GM18505 (cell line): ENCODE data around the gene GKAP1.
"Not testable (repeated sequence)": the region's sequence is repeated elsewhere in the genome, so short reads cannot be mapped to it uniquely, and the experiment has no call there.

Experiments
- ATAC-seq: cut with Tn5 transposase; IDR thresholded peaks from one replicate; pipeline ENCODE4 v1.9.1; 2021; ENCODE audit not compliant: unreplicated experiment
- POLR2A ChIP-seq: IDR thresholded peaks from 4 replicates; pipeline ENCODE4 v1.6.1; 2011; ENCODE audit warnings: borderline replicate concordance; ENCODE audit not compliant: insufficient read depth, insufficient read length; ENCODE audit errors: extremely low read depth

GKAP1 gene

DNA sequence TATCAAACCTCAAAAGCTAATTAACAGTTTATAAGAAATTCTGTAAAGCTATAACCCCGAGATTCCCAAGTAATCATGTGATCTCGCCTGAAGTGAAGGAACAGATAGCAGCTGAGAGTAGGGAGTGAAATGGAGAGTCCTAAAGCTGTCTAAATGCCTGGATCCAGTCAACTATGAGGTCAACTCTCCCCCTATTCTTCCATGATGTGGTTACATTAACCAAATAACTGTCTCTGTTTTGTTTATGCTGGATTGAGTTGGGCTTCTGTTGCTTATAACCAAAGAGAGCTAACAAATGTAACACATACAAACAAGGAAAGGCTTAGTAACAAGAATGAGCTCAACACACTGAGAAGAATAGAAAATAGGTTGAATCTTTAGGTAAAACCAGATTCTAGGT, 41.6 kb downstream of the GKAP1 start:
- no peak for ATAC-seq
- TF ChIP-seq POLR2A = no peak

DNA sequence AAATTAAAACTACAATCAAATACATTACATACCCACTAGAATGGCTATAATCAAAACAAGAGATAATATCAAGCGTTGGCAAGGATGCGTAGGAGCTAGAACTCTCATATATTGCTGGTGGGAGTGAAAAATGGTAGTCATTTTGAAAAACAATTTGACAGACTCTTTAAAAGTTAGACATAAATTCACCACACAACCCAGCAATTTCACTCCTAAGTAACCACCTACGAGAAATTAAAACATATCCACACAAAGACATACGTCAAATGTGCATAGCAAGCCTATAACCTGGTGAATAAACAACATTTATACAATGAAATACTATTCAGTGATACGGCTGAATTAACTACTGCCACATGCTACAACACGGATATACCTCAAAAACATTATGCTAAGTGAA, 44.7 kb downstream of the GKAP1 start:
- TF ChIP-seq POLR2A = no peak
- ATAC-seq = no peak

DNA sequence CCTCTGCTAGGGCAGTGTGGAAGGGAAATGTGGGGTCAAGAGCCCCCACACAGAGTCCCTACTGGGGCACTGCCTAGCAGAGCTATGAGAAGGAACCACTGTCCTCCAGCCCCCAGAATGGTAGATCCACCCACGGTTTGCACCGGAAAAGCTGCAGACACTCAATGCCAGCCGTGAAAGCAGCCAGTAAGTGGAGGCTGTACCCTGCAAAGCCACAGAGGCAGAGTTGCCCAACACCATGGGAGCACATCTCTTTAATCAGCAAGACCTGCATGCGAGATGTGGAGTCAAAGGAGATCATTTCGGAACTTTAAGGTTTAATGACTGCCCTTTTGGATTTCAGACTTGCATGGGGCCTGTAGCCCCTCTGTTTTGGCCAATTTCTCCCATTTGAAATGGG, 52.2 kb downstream of the GKAP1 start:
- no peak for ATAC-seq
- TF ChIP-seq POLR2A = no peak

DNA sequence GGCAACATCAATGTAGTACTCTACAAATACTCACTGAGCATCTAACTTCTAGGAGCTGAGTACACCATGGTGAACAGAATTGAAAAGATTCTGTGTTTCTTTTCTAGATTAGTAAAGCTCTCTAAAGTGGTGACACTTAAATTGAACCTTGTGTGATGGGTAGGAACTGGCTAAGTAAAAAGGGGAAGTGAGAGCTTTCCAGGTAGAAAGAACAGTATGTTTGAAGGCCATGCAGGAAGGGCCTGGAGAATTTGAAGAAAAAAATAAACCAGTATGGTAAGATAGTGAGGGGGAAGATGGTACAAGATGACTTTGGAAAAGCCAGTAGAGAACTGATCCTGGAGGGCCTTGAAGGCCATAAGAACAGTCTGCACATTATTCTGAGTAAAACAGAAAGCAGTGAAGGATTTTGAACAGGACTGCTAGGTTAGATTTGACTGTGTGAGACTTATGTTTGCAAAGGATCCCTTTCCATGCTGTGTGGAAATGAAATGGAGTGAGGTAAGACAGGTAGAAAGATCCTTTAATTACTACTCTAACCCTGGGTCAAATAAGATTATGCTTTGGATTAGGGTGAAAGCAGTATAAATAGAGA, 63.1 kb downstream of the GKAP1 start:
- ATAC-seq = peak; percentile 94
- no peak for TF ChIP-seq POLR2A

GRCh38 chr9:83749706-83750105, 67.9 kb downstream of the GKAP1 start:
- TF ChIP-seq POLR2A = no peak
- ATAC-seq = no peak

GRCh38 chr9:83744206-83744605, 73.4 kb downstream of the GKAP1 start:
- TF ChIP-seq POLR2A = no peak
- ATAC-seq = no peak

- TF ChIP-seq POLR2A = no peak
- no peak for ATAC-seq
Measured at GRCh38 chr9:83733739-83734138, 83.8 kb downstream of the GKAP1 start.

DNA sequence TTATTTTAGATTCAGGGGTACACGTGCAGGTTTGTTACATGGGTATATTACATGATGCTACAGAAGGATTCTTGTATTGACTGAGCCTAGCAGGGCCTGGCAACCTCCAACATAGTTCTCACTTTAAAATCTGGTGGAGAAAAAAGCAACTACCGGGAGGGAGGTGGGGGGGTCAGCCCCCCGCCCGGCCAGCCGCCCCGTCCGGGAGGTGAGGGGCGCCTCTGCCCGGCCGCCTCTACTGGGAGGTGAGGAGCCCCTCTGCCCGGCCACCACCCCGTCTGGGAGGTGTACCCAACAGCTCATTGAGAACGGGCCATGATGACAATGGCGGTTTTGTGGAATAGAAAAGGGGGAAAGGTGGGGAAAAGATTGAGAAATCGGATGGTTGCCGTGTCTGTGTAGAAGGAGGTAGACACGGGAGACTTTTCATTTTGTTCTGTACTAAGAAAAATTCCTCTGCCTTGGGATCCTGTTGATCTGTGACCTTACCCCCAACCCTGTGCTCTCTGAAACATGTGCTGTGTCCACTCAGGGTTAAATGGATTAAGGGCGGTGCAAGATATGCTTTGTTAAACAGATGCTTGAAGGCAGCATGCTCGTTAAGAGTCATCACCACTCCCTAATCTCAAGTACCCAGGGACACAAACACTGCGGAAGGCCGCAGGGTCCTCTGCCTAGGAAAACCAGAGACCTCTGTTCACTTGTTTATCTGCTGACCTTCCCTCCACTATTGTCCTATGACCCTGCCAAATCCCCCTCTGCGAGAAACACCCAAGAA, 88.8 kb downstream of the GKAP1 start:
- ATAC-seq = not testable (repeated sequence)

GRCh38 chr9:83724436-83724835, 93.1 kb downstream of the GKAP1 start:
- no peak for TF ChIP-seq POLR2A
- no peak for ATAC-seq

GRCh38 chr9:83722726-83723495, 94.7 kb downstream of the GKAP1 start:
- no peak for ATAC-seq
- no peak for TF ChIP-seq POLR2A

- ATAC-seq = no peak
- TF ChIP-seq POLR2A = no peak
Measured at GRCh38 chr9:83721509-83721908, 96.1 kb downstream of the GKAP1 start.

DNA sequence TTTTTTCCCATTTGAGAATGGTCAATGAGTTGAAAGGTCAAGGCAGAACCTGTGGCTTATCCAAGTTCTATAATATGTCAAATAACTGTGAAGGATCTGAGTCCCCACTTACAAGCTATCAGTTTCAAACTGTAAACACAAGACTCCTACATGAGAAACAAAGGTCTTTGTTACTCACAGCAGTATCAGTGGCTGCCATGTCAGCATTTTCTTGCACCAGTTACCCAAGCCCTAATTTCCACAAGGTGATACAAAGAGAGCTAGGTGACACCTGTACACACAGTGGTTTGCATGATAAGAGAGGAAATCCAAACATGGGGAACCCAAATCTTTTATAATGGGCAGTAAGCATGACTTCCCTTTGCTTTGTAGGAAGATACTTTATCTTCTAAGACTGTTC, 101.8 kb downstream of the GKAP1 start:
- no peak for ATAC-seq
- TF ChIP-seq POLR2A = no peak

DNA sequence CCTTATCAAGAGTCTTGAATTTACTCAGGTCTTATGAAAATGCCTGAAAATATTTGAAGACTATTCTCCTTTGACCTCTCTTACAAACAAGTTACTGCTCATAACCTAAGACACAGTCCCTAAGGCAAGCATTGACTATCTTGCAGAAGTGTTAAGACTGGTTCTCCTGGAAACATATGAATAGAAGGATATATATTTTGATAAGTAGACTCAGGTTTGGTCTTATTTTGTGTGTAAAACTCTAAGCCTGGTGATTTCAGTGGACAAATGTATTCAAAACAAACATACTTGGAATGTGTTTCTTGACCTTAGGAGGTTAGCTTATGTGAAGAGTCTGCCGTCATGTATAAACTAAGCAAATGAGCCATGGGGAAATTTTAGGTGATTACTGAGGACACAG, 102.3 kb downstream of the GKAP1 start:
- no peak for ATAC-seq
- TF ChIP-seq POLR2A = no peak

DNA sequence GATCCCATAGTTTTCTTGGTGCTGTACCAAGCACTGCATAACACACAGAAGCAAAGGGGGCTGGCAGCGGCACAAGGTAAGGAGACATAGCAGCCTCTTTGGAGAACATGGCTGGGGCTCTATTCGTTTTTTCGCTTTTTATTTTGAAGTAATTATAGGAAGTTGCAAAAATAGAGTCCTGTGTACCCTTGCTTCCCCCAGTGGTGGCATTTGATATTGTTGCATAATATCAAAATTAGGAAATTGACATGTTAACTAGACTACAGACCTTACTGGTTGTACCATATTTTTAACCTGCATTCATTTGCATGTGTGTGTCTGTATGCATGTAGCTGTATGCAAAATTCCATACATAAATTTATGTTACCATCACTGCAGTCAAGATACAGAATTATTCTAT, 103.2 kb downstream of the GKAP1 start:
- no peak for ATAC-seq
- no peak for TF ChIP-seq POLR2A
